Caki2 (cell line): ENCODE data around the gene RIC8B. TPM values are rescaled to one million over a fixed set of nuclear protein-coding genes. Genes with fewer than 3 reads are reported as not detected.

Experiments used
- DNase-seq: peaks from one replicate; pipeline ENCODE4 v3.0.0-alpha.2; 2015; ENCODE audit warnings: low read depth
- in situ Hi-C: cut with HindIII; loops from 2 replicates; pipeline ENCODE4 v1.10.0; 2016; ENCODE audit warnings: low sequenced_read_pairs, low pct_unique_long_range_greater_than_20kb, mixed read lengths
- total RNA-seq: library from RNA; depleted of rRNA; stranded (reverse); fragments of >200 nt; shearing (Covaris generic); gene quantifications from 2 replicates; pipeline ENCODE4 v1.2.3, GENCODE V29; 2014; ENCODE audit warnings: low replicate concordance

The RIC8B gene
- total RNA-seq, 1 experiment from 2014 or later, result 6.9 TPM

- in situ Hi-C loops, result no loop called here
- DNase-seq, result no peak
Measured at GRCh38 chr12:106847861-106848260, 73.4 kb downstream of the RIC8B start.

DNA sequence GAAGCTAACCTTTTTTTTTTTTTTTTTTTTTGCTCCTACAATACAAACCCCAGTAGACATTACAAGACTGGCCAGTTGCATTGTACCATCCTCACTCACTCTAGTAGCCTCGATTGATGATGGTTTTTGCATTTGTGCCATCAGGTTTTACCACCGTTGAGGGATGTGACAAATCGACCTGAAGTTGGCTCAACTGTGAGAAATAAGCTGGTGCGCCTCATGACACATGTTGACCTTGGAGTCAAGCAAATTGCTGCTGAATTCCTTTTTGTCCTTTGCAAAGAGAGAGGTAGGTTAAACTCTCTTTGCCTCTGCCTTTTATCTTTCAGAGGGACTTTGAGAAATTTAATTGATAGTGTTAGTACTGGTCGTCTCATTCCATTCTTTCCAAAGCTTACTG, 76.8 kb downstream of the RIC8B start:
- no peak for DNase-seq

GRCh38 chr12:106854723-106855122, 80.2 kb downstream of the RIC8B start:
- in situ Hi-C loops, result no loop called here
- DNase-seq, result no peak

More for the DNA sequence above, 76.8 kb downstream of the RIC8B start:
- in situ Hi-C loops, result no loop called here

DNA sequence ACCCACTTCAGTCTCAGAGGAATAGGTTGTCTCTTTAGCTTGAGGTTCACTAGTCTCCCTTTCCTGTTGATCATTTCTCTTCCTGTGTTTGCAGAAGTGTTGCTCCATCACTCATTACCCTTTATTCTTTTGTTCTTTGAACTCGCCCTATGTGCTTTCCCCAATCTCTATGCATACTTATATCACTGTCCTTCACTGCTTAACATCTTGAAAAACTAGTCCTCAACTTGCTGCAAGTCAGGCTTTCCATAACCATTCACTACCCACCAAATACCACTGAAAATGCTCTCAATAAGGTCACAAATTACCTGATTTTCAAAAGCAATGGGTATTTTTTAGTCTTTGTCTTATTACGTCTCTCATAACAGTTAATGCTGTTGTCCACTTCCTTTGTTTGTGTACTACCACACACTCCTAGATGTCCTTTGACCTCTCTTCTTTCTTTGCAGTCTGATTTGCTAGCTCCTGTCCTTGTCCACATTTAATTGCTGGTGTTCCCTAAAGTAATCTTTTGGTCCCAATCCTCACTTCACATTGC, 80.8 kb downstream of the RIC8B start:
- no peak for DNase-seq
- in situ Hi-C loops, result no loop called here

- no peak for DNase-seq
- in situ Hi-C loops, result no loop called here
Measured at GRCh38 chr12:106861984-106862916, 87.8 kb downstream of the RIC8B start.

GRCh38 chr12:106863189-106863588, 88.7 kb downstream of the RIC8B start:
- in situ Hi-C loops, result no loop called here
- DNase-seq, result no peak

DNA sequence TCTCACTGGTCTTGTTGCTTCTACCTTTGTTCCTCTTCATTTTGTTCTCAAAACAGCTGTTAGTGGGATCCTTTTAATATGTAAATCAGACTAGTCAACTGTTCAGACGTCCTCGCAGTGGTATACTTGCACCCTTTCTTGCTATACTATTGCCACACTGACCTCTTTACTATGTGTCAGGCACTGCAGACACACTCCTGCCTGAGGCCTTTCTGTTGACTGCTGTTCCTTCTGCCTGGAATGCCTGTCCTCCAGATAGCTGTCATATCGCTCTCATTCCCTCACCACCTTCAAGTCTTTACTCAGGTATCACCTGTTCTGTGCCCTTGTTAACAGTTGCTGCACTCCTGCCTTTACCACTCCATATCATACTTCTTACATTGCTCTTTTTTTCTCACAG, 91.2 kb downstream of the RIC8B start:
- no peak for DNase-seq
- in situ Hi-C loops, result no loop called here

DNA sequence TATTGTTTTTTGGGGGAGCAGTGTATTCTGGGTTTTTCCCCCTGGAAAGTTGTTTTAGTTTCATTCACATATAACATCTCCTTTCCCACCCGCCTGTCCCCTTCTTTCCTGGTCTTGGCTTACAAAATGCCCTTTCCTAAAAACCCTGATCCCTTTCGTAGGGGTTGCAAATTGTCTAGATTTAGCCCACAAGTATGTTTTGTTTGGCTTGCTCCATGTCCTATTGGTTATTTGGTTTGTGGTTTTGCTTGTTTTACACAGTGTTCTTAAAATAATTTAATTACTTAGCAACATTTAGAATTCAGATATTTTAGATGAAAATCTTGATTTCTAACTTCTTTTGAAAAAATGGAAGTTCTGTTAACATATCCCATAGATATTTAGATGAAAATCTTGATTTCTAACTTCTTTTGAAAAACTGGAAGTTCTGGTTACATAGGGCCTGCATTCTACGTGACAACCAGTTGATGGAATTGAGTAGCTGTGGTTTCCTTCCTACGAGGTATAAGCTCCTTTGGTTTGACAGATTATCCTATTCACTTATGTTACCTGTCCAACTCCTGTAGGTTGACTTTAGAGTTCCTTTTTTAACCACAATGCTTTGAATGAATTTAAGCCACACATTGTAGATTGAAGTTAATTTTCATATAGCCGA, 92.1 kb downstream of the RIC8B start:
- in situ Hi-C loops, result no loop called here
- DNase-seq, result no peak

GRCh38 chr12:106867651-106868050, 93.2 kb downstream of the RIC8B start:
- in situ Hi-C loops, result no loop called here
- no peak for DNase-seq

- in situ Hi-C loops, result no loop called here
Measured at GRCh38 chr12:106868982-106869700, 94.7 kb downstream of the RIC8B start.

DNA sequence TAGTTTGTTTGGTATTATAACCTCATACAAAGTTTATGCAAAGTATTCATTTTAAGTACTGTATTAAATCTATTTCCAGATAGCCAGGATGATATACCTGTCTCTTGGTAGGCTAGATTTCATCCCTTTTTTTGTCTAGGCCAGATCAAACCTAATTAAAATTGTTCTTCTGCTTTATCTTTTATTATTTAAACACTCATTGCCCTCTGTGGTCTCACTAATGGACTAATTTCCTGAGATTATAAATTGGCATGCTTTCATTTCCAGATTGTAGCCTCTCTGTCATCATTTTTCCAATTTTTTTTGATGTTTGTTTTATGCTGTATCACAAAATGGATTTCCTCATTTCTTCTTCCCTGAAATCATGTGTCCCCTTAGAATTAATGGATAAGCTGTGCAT, 95.6 kb downstream of the RIC8B start:
- in situ Hi-C loops, result no loop called here

More at GRCh38 chr12:106868982-106869700, 94.7 kb downstream of the RIC8B start:
- DNase-seq, result no peak

DNA sequence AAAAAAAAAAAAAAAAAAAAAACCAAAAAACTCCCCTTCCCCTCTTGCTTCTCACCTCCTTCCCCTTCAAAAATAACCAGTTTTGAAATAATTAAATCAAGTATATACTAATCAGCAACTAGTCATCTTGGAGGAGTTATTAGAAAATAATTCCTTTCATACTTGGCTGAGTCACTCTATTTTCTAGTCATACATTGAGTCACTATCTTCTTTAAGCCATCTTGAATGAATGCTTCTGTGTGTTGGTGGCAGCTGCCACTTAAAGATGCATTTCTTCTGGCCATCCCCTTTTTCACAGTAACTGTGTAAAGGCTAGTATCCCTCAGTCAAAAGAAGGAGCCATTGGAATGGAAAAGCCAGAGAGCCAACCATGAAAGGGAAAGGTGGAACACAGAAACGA, 97.0 kb downstream of the RIC8B start:
- DNase-seq, result no peak

More for the DNA sequence above, 95.6 kb downstream of the RIC8B start:
- no peak for DNase-seq

GRCh38 chr12:106873983-106874382, 99.5 kb downstream of the RIC8B start:
- no peak for DNase-seq
- in situ Hi-C loops, result no loop called here

More for the DNA sequence above, 97.0 kb downstream of the RIC8B start:
- in situ Hi-C loops, result no loop called here

DNA sequence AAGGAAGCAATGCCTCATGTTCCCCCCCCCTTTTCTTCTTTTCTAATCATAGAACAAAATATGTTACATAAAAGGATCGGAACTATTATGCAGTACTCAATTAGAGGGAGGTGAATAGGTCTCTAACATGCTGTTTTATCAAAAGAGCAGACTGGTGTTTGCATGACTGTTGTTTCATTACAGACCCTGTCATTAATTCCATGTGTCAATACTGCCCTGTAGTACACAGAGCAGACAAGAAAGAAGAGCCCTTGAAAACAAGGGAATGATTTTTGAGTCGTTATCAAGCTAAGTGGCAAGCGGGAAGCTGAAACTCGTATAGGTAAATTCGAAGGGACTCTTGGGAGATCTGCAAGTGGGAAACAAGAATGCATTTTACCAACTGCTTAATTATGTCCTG, 104.3 kb downstream of the RIC8B start:
- in situ Hi-C loops, result no loop called here
- DNase-seq, result no peak

DNA sequence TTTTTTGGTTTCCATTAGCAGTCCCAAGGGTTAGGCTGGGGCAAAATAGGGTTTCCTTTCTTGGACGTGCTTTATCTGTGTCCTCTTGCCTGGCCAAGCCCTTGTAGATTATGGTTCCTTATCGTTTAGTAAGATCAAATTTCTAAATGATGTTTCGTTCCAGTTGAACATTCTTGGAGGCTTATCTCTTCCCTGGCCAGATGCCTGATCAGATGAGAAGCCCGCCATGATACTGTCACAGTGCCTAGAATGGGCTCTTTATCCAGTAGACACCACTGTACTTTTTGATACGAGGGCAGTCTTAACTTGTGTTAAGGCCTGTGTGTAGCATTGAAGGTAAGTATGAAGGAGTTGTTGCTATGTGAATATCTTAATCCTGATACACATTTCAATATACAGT, 105.1 kb downstream of the RIC8B start:
- in situ Hi-C loops, result no loop called here
- DNase-seq, result no peak

DNA sequence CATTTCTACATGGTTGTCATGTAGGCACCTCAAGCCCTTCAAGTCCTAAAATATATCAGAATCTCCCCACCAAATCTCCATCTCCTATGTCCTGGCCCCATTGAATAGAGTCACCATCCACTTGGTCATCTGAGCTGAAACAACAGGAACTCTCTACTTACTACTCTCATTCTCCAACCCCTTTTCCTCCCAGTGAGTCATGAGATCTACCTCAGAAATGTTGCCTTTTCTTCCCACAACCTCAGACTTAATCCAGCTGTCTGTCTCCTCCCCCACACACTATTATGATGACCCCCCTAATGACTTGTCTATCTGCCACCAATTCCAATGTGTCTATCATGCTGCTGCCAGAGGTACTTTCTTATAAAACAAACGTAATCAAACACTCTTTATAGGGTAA, 108.9 kb downstream of the RIC8B start:
- DNase-seq, result no peak
- in situ Hi-C loops, result no loop called here

DNA sequence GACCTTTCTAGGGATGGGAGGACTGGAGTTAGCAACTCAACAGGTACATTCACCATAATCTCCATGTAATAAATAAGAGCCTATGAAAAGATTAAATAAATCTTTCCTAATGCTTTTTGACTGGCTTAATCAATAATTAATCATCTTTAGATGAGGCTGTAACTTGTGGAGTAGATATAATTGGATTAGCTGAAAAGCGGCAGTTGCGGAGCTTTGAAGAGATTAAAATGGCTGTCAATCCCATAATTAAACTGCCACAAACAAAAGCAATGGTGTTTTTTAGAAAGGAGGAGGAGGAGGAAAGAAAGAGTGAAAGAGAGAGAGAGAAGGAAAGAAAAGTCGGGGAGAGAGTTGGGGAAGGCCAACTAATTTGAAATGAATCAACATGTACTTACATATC, 110.5 kb downstream of the RIC8B start:
- DNase-seq, result no peak
- in situ Hi-C loops, result no loop called here

DNA sequence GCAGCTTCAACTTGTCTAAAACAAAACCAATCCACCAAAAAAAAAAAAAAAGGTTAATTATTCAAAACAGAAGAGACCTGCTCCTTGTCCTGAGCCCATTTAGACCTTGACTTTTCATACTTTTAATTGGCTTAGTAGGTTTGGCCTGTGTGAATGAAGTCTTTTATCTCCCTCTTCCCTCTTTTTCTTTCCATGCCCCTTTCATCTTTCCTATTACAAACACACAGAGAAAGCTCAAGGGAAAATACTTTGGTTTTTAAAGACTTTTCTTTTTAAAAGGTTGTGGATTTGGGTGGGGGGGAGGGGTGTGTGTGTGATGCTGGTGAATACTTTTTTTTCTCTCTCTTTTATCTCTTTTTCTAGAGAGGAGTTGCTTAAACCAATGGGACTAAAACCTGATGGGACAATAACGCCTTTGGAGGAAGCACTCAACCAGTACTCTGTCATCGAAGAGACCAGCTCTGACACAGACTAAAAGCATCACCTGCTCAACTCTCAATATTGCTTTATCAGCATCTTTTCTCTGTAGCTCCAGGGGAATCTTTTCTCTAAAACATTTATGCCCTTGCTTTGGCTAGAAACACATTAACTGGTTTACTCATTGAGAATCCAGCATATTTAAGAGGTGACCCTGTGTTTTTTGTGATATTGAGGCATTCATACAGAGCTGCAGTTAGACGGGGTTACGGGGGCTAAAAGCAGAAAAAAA, 111.2 kb downstream of the RIC8B start:
- no peak for DNase-seq
- in situ Hi-C loops, result no loop called here
